GM19023 (cell line): ENCODE data around the gene PHF19.

ENCODE experiments used
- ATAC-seq: cut with Tn5 transposase; IDR thresholded peaks from one replicate; pipeline ENCODE4 v1.9.1; 2021; ENCODE audit warnings: mild to moderate bottlenecking, moderate library complexity; ENCODE audit not compliant: unreplicated experiment

PHF19 gene

GRCh38 chr9:120892748-120893610, 16.0 kb upstream of the PHF19 start:
- peak; percentile 53 for ATAC-seq

- ATAC-seq = peak; percentile 28
These were observed 15.1 kb upstream of the PHF19 start for GRCh38 chr9:120891884-120892747.

GRCh38 chr9:120891245-120891883, 14.4 kb upstream of the PHF19 start:
- ATAC-seq = no peak

- ATAC-seq = no peak
These were observed 13.6 kb upstream of the PHF19 start for GRCh38 chr9:120890320-120891244.

GRCh38 chr9:120889606-120890271, 12.8 kb upstream of the PHF19 start:
- ATAC-seq = no peak

GRCh38 chr9:120888626-120889025, 11.6 kb upstream of the PHF19 start:
- ATAC-seq = no peak

GRCh38 chr9:120886490-120886967, 9.5 kb upstream of the PHF19 start:
- no peak for ATAC-seq

- no peak for ATAC-seq
These were observed 9.0 kb upstream of the PHF19 start for GRCh38 chr9:120885958-120886357.

GRCh38 chr9:120885457-120885856, 8.5 kb upstream of the PHF19 start:
- no peak for ATAC-seq

GRCh38 chr9:120883608-120883996, 6.6 kb upstream of the PHF19 start:
- ATAC-seq = no peak

- ATAC-seq = no peak
These were observed 6.1 kb upstream of the PHF19 start for GRCh38 chr9:120882935-120883607.

GRCh38 chr9:120879446-120879845, 2.5 kb upstream of the PHF19 start:
- no peak for ATAC-seq

- ATAC-seq = no peak
These were observed 1.5 kb upstream of the PHF19 start for GRCh38 chr9:120878188-120879130.

- peak; percentile 37 for ATAC-seq
These were observed 467 bp upstream of the PHF19 start for GRCh38 chr9:120877276-120878034.

GRCh38 chr9:120875954-120876841, 790 bp downstream of the PHF19 start:
- ATAC-seq = peak; percentile 67

GRCh38 chr9:120875643-120875953, 1.4 kb downstream of the PHF19 start:
- ATAC-seq = no peak
